ENCODE measurements around the gene ZNF469. TPM values are rescaled to one million over a fixed set of nuclear protein-coding genes. Genes with fewer than 3 reads are reported as not detected.

Gene ZNF469
- total and polyA plus RNA-seq, 2 donors (not counting 3 experiments of a cell fraction or from before 2014, with no cell fraction given): 0.90 to 5.7 TPM

DNA sequence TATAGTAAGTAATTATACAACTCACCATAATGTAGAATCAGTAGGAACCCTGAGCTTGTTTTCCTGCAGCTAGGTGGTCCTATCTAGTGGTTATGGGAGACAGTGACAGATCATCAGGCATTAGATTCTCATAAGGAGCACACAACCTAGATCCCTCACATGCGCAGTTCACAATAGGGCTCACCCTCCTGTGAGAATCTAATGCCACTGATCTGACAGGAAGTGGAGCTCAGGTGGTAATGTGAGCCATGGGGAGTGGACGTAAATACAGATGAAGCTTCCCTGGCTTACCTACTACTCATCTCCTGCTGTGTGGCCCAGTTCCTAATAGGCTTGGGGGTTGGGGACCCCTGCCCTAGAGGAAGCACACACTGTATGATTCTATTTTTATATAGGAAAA, 21.8 kb upstream of the ZNF469 start:
- Histone ChIP-seq H3K27ac (ENCODE audit: insufficient read depth, low read depth, low read length) (no peak overlapping the region), H2AFZ (ENCODE audit: low read depth, low read length) (no peak overlapping the region), H3K4me3 (replicated peaks in 1 of 3; ENCODE audit: insufficient read depth in 1 of 3, low read depth in 1 of 3, low read length in 3 of 3) (no peak overlapping the region), H3K9me1 (replicated peaks; ENCODE audit: control insufficient read depth, extremely low read depth, insufficient read depth, low read length) (no peaks in the 10 kb centered on the region), H3K36me3 (ENCODE audit: control insufficient read depth in 2 of 2, extremely low read depth in 1 of 2, insufficient read depth in 2 of 2, low read length in 2 of 2) (no peaks in the 10 kb centered on the region), H4K20me1 (replicated peaks; ENCODE audit: control insufficient read depth, extremely low read depth, insufficient read depth, low read length) (no peaks in the 10 kb centered on the region), H3K9ac (replicated peaks; ENCODE audit: extremely low read depth, insufficient read depth, low read length) (no peak overlapping the region), H3K79me2 (ENCODE audit: control insufficient read depth, insufficient read depth, low read length) (no peaks in the 10 kb centered on the region), H3K27me3 (ENCODE audit: control insufficient read depth in 2 of 2, insufficient read depth in 2 of 2, low read length in 2 of 2) (peaks cover 9 to 16% of the 10 kb centered on the region in 2 experiments), H3K4me1 (ENCODE audit: control insufficient read depth, extremely low read depth, insufficient read depth, low read length) (no peaks in the 10 kb centered on the region), H3K4me2 (ENCODE audit: insufficient read depth, low read length) (no peak overlapping the region), H3K9me3 (replicated peaks; ENCODE audit: control insufficient read depth, insufficient read depth, low read length) (no peaks in the 10 kb centered on the region)
- CTCF ChIA-PET: no interaction called here
- TF ChIP-seq, protein P1, sequence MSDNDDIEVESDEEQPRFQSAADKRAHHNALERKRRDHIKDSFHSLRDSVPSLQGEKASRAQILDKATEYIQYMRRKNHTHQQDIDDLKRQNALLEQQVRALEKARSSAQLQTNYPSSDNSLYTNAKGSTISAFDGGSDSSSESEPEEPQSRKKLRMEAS (IDR thresholded peaks at IDR 0.05; ENCODE audit: insufficient read depth, insufficient read length): no peak
- TF ChIP-seq POLR2AphosphoS5 (IDR thresholded peaks at IDR 0.05; ENCODE audit: insufficient read depth, low read depth, low read length) (no peak), FOS (IDR thresholded peaks at IDR 0.05; ENCODE audit: borderline replicate concordance, insufficient read depth, low read length) (no peak), POLR2A (IDR thresholded peaks at IDR 0.05; ENCODE audit: low read depth, low read length) (no peak), MYC (IDR thresholded peaks at IDR 0.05; ENCODE audit: low read depth, low read length) (no peak)
- TF ChIP-seq, protein P2, sequence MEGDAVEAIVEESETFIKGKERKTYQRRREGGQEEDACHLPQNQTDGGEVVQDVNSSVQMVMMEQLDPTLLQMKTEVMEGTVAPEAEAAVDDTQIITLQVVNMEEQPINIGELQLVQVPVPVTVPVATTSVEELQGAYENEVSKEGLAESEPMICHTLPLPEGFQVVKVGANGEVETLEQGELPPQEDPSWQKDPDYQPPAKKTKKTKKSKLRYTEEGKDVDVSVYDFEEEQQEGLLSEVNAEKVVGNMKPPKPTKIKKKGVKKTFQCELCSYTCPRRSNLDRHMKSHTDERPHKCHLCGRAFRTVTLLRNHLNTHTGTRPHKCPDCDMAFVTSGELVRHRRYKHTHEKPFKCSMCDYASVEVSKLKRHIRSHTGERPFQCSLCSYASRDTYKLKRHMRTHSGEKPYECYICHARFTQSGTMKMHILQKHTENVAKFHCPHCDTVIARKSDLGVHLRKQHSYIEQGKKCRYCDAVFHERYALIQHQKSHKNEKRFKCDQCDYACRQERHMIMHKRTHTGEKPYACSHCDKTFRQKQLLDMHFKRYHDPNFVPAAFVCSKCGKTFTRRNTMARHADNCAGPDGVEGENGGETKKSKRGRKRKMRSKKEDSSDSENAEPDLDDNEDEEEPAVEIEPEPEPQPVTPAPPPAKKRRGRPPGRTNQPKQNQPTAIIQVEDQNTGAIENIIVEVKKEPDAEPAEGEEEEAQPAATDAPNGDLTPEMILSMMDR (IDR thresholded peaks at IDR 0.05; ENCODE audit: extremely low read depth in 1 of 2, insufficient read depth in 1 of 2, low read depth in 1 of 2, low read length in 2 of 2): no peak
- DNase-seq (ENCODE audit: low read depth, low spot score) (no peak), FAIRE-seq (no peak)
- intact Hi-C loops (cut with micrococcal nuclease): no loop called here
- POLR2A ChIA-PET: no interaction called here
- dilution Hi-C loops (cut with MboI; ENCODE audit: extremely low pct_ligation_motif_present, low sequenced_read_pairs): no loop called here
- no TSS peak for BruUV-seq (replicated peaks)

GRCh38 chr16:88361775-88362174, 21.0 kb upstream of the ZNF469 start:
- CTCF ChIA-PET: no interaction called here

More at GRCh38 chr16:88361775-88362174, 21.0 kb upstream of the ZNF469 start:
- no peaks in the 10 kb centered on the region for H3K36me3 ChIP-seq (ENCODE audit: control insufficient read depth in 2 of 2, extremely low read depth in 1 of 2, insufficient read depth in 2 of 2, low read length in 2 of 2)
- H3K9me1 ChIP-seq (replicated peaks; ENCODE audit: control insufficient read depth, extremely low read depth, insufficient read depth, low read length): no peaks in the 10 kb centered on the region
- DNase-seq (ENCODE audit: low read depth, low spot score) (no peak), FAIRE-seq (no peak)
- H3K4me3 ChIP-seq (replicated peaks in 1 of 3; ENCODE audit: insufficient read depth in 1 of 3, low read depth in 1 of 3, low read length in 3 of 3): no peak overlapping the region
- H3K4me1 ChIP-seq (ENCODE audit: control insufficient read depth, extremely low read depth, insufficient read depth, low read length): no peaks in the 10 kb centered on the region
- no peak for TF ChIP-seq POLR2A (IDR thresholded peaks at IDR 0.05; ENCODE audit: low read depth, low read length)
- TF ChIP-seq MYC (IDR thresholded peaks at IDR 0.05; ENCODE audit: low read depth, low read length): no peak
- no TSS peak for BruUV-seq (replicated peaks)
- no peaks in the 10 kb centered on the region for H3K9me3 ChIP-seq (replicated peaks; ENCODE audit: control insufficient read depth, insufficient read depth, low read length)
- no peak overlapping the region for H3K4me2 ChIP-seq (ENCODE audit: insufficient read depth, low read length)
- POLR2A ChIA-PET: no interaction called here
- H3K27me3 ChIP-seq (ENCODE audit: control insufficient read depth in 2 of 2, insufficient read depth in 2 of 2, low read length in 2 of 2): peaks cover 9 to 16% of the 10 kb centered on the region in 2 experiments
- no peak overlapping the region for H3K27ac ChIP-seq (ENCODE audit: insufficient read depth, low read depth, low read length)
- no peak overlapping the region for H3K9ac ChIP-seq (replicated peaks; ENCODE audit: extremely low read depth, insufficient read depth, low read length)
- dilution Hi-C loops (cut with MboI; ENCODE audit: extremely low pct_ligation_motif_present, low sequenced_read_pairs): no loop called here
- no peak overlapping the region for H2AFZ ChIP-seq (ENCODE audit: low read depth, low read length)
- intact Hi-C loops (cut with micrococcal nuclease): no loop called here
- H3K79me2 ChIP-seq (ENCODE audit: control insufficient read depth, insufficient read depth, low read length): no peaks in the 10 kb centered on the region
- no peaks in the 10 kb centered on the region for H4K20me1 ChIP-seq (replicated peaks; ENCODE audit: control insufficient read depth, extremely low read depth, insufficient read depth, low read length)
